NCI-H748 (cell line): ENCODE results near the gene IL15.
"Not testable (repeated sequence)": the region's sequence is repeated elsewhere in the genome, so short reads cannot be mapped to it uniquely, and the experiment has no call there.

Experiments
- DNase-seq: peaks from one replicate; lab custom pipeline; 2025; ENCODE audit not compliant: unreplicated experiment; lab: John Stamatoyannopoulos, UW

Gene IL15

GRCh38 chr4:141636082-141636770 lies at the start of gene IL15:
Gene IL15 (plus strand): TSS chr4:141636583. CDS start chr4:141719465, 82,882 bp downstream.
- DNase-seq: peak; percentile 75

- DNase-seq: no peak
Measured at GRCh38 chr4:141587897-141588296, 48.5 kb upstream of the IL15 start.

- DNase-seq: no peak
Measured at GRCh38 chr4:141595531-141595930, 40.9 kb upstream of the IL15 start.

GRCh38 chr4:141599853-141600252 lies 36.5 kb upstream of the IL15 start:
- DNase-seq: no peak

- DNase-seq: not testable (repeated sequence)
Measured at GRCh38 chr4:141604683-141605082, 31.7 kb upstream of the IL15 start.

GRCh38 chr4:141605425-141605856 lies 30.9 kb upstream of the IL15 start:
- no peak for DNase-seq

- DNase-seq: no peak
Measured at GRCh38 chr4:141609243-141609642, 27.1 kb upstream of the IL15 start.

GRCh38 chr4:141610365-141610764 lies 26.0 kb upstream of the IL15 start:
- no peak for DNase-seq

- no peak for DNase-seq
Measured at GRCh38 chr4:141614878-141615586, 21.4 kb upstream of the IL15 start.

GRCh38 chr4:141615587-141615918 lies 20.8 kb upstream of the IL15 start:
- DNase-seq: not testable (repeated sequence)

- no peak for DNase-seq
Measured at GRCh38 chr4:141620715-141621114, 15.7 kb upstream of the IL15 start.

- DNase-seq: no peak
Measured at GRCh38 chr4:141625023-141625422, 11.4 kb upstream of the IL15 start.

GRCh38 chr4:141630854-141631253 lies 5.5 kb upstream of the IL15 start:
- no peak for DNase-seq

- no peak for DNase-seq
Measured at GRCh38 chr4:141635736-141636081, 674 bp upstream of the IL15 start.

GRCh38 chr4:141636771-141637460 lies 533 bp downstream of the IL15 start:
- DNase-seq: peak; percentile 39

GRCh38 chr4:141637565-141637964 lies 1.2 kb downstream of the IL15 start:
- DNase-seq: no peak

GRCh38 chr4:141638230-141638629 lies 1.8 kb downstream of the IL15 start:
- DNase-seq: no peak

GRCh38 chr4:141640696-141641095 lies 4.3 kb downstream of the IL15 start:
- DNase-seq: no peak

- DNase-seq: no peak
Measured at GRCh38 chr4:141642063-141642462, 5.7 kb downstream of the IL15 start.

GRCh38 chr4:141642711-141643110 lies 6.3 kb downstream of the IL15 start:
- DNase-seq: peak; percentile 0

GRCh38 chr4:141643557-141643956 lies 7.2 kb downstream of the IL15 start:
- no peak for DNase-seq
